GM12878 (cell line): ENCODE data around the gene CPT1C. TPM values are rescaled to one million over a fixed set of nuclear protein-coding genes. Genes with fewer than 3 reads are reported as not detected.
A peak's percentile ranks its signal among the peaks of the same experiment; 100 is the strongest.

Source experiments
- CHD1 ChIP-seq: IDR thresholded peaks from 2 replicates; pipeline ENCODE4 v1.6.1; 2012; ENCODE audit warnings: low read depth, low read length, improper control_type of control experiment
- CTCF ChIP-seq, 3 experiments: IDR thresholded peaks in 2 of 3; conservative IDR thresholded peaks in 1 of 3; 2 replicates each; pipeline ENCODE4 v1.5.1; 2011; ENCODE audit warnings: low read depth in 3 of 3, low read length in 3 of 3, mild to moderate bottlenecking in 3 of 3, control low read depth in 2 of 3, moderate library complexity in 2 of 3, inconsistent platforms in 1 of 3, mixed read lengths in 1 of 3; ENCODE audit not compliant: control insufficient read depth in 2 of 3, insufficient read depth in 1 of 3; ENCODE audit errors: extremely low read depth in 1 of 3
- HDAC2 ChIP-seq: fragments of 200-600 bp; sonication (generic); IDR thresholded peaks from 2 replicates; pipeline ENCODE4 v1.6.1; 2017
- IKZF1 ChIP-seq: fragments of 450-650 bp; conservative IDR thresholded peaks from 2 replicates; pipeline ENCODE4 v1.6.1; 2017; ENCODE audit warnings: antibody characterized with exemption, mild to moderate bottlenecking
- MTA2 ChIP-seq: fragments of 450-650 bp; IDR thresholded peaks from 2 replicates; pipeline ENCODE4 v1.6.1; 2016; ENCODE audit warnings: low read depth, mild to moderate bottlenecking, moderate library complexity
- NFIC ChIP-seq: IDR thresholded peaks from 2 replicates; pipeline ENCODE4 v1.6.1; 2012; ENCODE audit warnings: low read depth, mild to moderate bottlenecking, inconsistent platforms, low read length, moderate library complexity
- NFXL1 ChIP-seq: fragments of 450-650 bp; IDR thresholded peaks from 2 replicates; pipeline ENCODE4 v1.6.1; 2017; ENCODE audit warnings: antibody characterized with exemption, mild to moderate bottlenecking, borderline replicate concordance
- POLR2A ChIP-seq: IDR thresholded peaks from 2 replicates; pipeline ENCODE4 v1.6.1; 2011; ENCODE audit warnings: low read depth, mild to moderate bottlenecking, low read length
- POLR2AphosphoS5 ChIP-seq: IDR thresholded peaks from 2 replicates; pipeline ENCODE4 v1.6.1; 2011; ENCODE audit warnings: mild to moderate bottlenecking, low read length, inconsistent platforms
- POU2F2 ChIP-seq: IDR thresholded peaks from 3 replicates; pipeline ENCODE4 v1.6.1; 2011; ENCODE audit warnings: low read depth, mild to moderate bottlenecking, low read length, borderline replicate concordance
- RAD51 ChIP-seq: fragments of 450-650 bp; IDR thresholded peaks from 2 replicates; pipeline ENCODE4 v1.6.1; 2016; ENCODE audit warnings: moderate library complexity, mild to moderate bottlenecking, inconsistent platforms
- RCOR1 ChIP-seq: conservative IDR thresholded peaks from 2 replicates; pipeline ENCODE4 v1.6.1; 2012; ENCODE audit warnings: low read depth, low read length, improper control_type of control experiment
- RUNX3 ChIP-seq: IDR thresholded peaks from 2 replicates; pipeline ENCODE4 v1.6.1; 2012; ENCODE audit warnings: low read length, inconsistent platforms
- SPI1 ChIP-seq: IDR thresholded peaks from 2 replicates; pipeline ENCODE4 v1.6.1; 2011; ENCODE audit warnings: low read depth, mild to moderate bottlenecking, low read length, moderate library complexity, borderline replicate concordance; ENCODE audit not compliant: insufficient read depth
- SUZ12 ChIP-seq: fragments of 200-600 bp; sonication (generic); IDR thresholded peaks from one replicate; pipeline ENCODE4 v1.6.1; 2018; ENCODE audit warnings: antibody characterized with exemption, mild to moderate bottlenecking; ENCODE audit not compliant: unreplicated experiment
- TBL1XR1 ChIP-seq: IDR thresholded peaks from 2 replicates; pipeline ENCODE4 v1.6.1; 2012; ENCODE audit warnings: low read depth, low read length, improper control_type of control experiment
- TCF3 ChIP-seq: IDR thresholded peaks from 2 replicates; pipeline ENCODE4 v1.6.1; 2012; ENCODE audit warnings: low read depth, mild to moderate bottlenecking, low read length, borderline replicate concordance; ENCODE audit not compliant: insufficient read depth
- ZNF207 ChIP-seq: fragments of 450-650 bp; IDR thresholded peaks from 2 replicates; pipeline ENCODE4 v1.6.1; 2014; ENCODE audit warnings: antibody characterized with exemption, mild to moderate bottlenecking, borderline replicate concordance
- ZNF592 ChIP-seq: fragments of 450-650 bp; IDR thresholded peaks from 2 replicates; pipeline ENCODE4 v1.6.1; 2017; ENCODE audit warnings: mild to moderate bottlenecking, moderate library complexity
- ZNF687 ChIP-seq: fragments of 450-650 bp; IDR thresholded peaks from 2 replicates; pipeline ENCODE4 v1.6.1; 2017; ENCODE audit warnings: mild to moderate bottlenecking, moderate library complexity
- polyA plus RNA-seq, 11 experiments: library from polyadenylated mRNA; depleted of rRNA in 4 of 11; unstranded in 6 of 11; stranded (reverse) in 5 of 11; fragments of >200 nt; fragmentation: Nextera tagmentation in 4 of 11; fragmentation: Illumina TruSeq in 1 of 11; extraction: Ambion mirVana in 4 of 11; extraction: Trizol in 1 of 11; gene quantifications; 1 replicate in 1 of 11; 2 replicates in 10 of 11; pipeline versions ENCODE4 v1.2.1 to v1.2.3, GENCODE V29; 2011 to 2016; ENCODE audit warnings: inconsistent platforms in 2 of 11, missing spikeins in 2 of 11, low read depth in 1 of 11
- total RNA-seq, 4 experiments: library from RNA; depleted of rRNA in 3 of 4; stranded (reverse); fragments of >200 nt in 3 of 4; fragmentation: Illumina TruSeq in 1 of 4; extraction: Trizol in 1 of 4; gene quantifications; 2 replicates each; pipeline versions ENCODE4 v1.2.1 to v1.2.3, GENCODE V29; 2013 to 2021

The CPT1C gene
- total and polyA plus RNA-seq, 10 of the 15 experiments (the other 5 are each of a cell fraction or from before 2014, with no cell fraction given), result 0.04 to 0.56 (median 0.21) TPM; not detected in 3

GRCh38 chr19:49677231-49677900 lies 13.6 kb upstream of the CPT1C start, which contains the start of gene PRMT1 (continued):
- TF ChIP-seq IKZF1, result peak; percentile 68
- TF ChIP-seq POLR2AphosphoS5, result peak; percentile 96
- peak; percentile 0; the same call in 1 of the 2 replicates for TF ChIP-seq RCOR1
- no peak; the same call in 2 of the 3 replicates for TF ChIP-seq POU2F2
- peak; percentile 51; the same call in 1 of the 2 replicates for TF ChIP-seq RUNX3
- 0 out of 2 replicates have a peak, but pooled peaks have one; percentile 71 for TF ChIP-seq HDAC2
- TF ChIP-seq POLR2A, result peak; percentile 96
- TF ChIP-seq ZNF207, result peak; percentile 95
- 0 out of 6 replicates have a peak, but pooled peaks of 1 of the 3 experiments have one; percentile 10 for TF ChIP-seq CTCF (IDR thresholded peaks at IDR 0.05 in 2 of 3, conservative IDR thresholded peaks at IDR 0.05 in 1 of 3; ENCODE audit: control insufficient read depth in 2 of 3, extremely low read depth in 1 of 3, insufficient read depth in 1 of 3, low read depth in 3 of 3, low read length in 3 of 3)
- no peak for TF ChIP-seq SUZ12
- no peak for TF ChIP-seq SPI1
- no peak for TF ChIP-seq RAD51
- TF ChIP-seq TBL1XR1, result no peak
- peak; percentile 91; the same call in 1 of the 2 replicates for TF ChIP-seq CHD1
- TF ChIP-seq ZNF687, result peak; percentile 18; the same call in 1 of the 2 replicates
- 0 out of 2 replicates have a peak, but pooled peaks have one; percentile 28 for TF ChIP-seq MTA2
- no peak for TF ChIP-seq NFIC
- 0 out of 2 replicates have a peak, but pooled peaks have one; percentile 14 for TF ChIP-seq TCF3
- TF ChIP-seq NFXL1, result no peak
- no peak for TF ChIP-seq ZNF592
